Measurements from ENCODE around the gene KLHL13.

The KLHL13 gene

GRCh38 chrX:118000518-118000917 lies 116.1 kb downstream of the KLHL13 start:
- TF ChIP-seq CTCF (IDR thresholded peaks at IDR 0.05; ENCODE audit: control insufficient read depth, insufficient read depth, low read depth, low read length, missing control alignments) = no peak
- H3K4me3 ChIP-seq (ENCODE audit: control insufficient read depth, low read depth, low read length) = no peak overlapping the region
- DNase-seq (ENCODE audit: low read depth) = no peak

GRCh38 chrX:117998171-117998570 lies 118.4 kb downstream of the KLHL13 start:
- TF ChIP-seq CTCF (IDR thresholded peaks at IDR 0.05; ENCODE audit: control insufficient read depth, insufficient read depth, low read depth, low read length, missing control alignments) = no peak
- no peak for DNase-seq (ENCODE audit: low read depth)
- H3K4me3 ChIP-seq (ENCODE audit: control insufficient read depth, low read depth, low read length) = no peak overlapping the region

GRCh38 chrX:117996918-117997480 lies 119.6 kb downstream of the KLHL13 start:
- no peak for DNase-seq (ENCODE audit: low read depth)
- H3K4me3 ChIP-seq (ENCODE audit: control insufficient read depth, low read depth, low read length) = no peak overlapping the region
- no peak for TF ChIP-seq CTCF (IDR thresholded peaks at IDR 0.05; ENCODE audit: control insufficient read depth, insufficient read depth, low read depth, low read length, missing control alignments)

- DNase-seq (ENCODE audit: low read depth) = no peak
- no peak overlapping the region for H3K4me3 ChIP-seq (ENCODE audit: control insufficient read depth, low read depth, low read length)
- no peak for TF ChIP-seq CTCF (IDR thresholded peaks at IDR 0.05; ENCODE audit: control insufficient read depth, insufficient read depth, low read depth, low read length, missing control alignments)
Observed at GRCh38 chrX:117996408-117996807, 120.2 kb downstream of the KLHL13 start.

DNA sequence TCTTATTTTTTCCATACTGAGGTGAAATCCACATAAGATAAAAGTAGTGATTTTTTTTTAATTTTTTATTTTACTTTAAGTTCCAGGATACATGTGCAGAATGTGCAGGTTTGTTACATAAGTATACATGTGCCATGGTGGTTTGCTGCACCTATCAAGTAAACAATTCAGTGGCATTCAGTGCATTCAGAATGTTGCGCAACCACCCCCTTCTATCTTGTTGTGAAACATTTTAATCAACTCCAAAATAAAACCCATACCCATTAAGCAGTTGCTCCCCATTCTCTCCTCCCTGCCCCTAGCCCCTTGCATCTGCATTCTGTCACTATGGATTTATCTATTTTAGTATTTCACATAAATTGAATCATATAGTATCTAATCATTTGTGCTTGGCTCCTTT lies 121.2 kb downstream of the KLHL13 start:
- no peak for TF ChIP-seq CTCF (IDR thresholded peaks at IDR 0.05; ENCODE audit: control insufficient read depth, insufficient read depth, low read depth, low read length, missing control alignments)
- H3K4me3 ChIP-seq (ENCODE audit: control insufficient read depth, low read depth, low read length) = no peak overlapping the region
- DNase-seq (ENCODE audit: low read depth) = no peak

GRCh38 chrX:117992192-117992723 lies 124.4 kb downstream of the KLHL13 start:
- no peak for TF ChIP-seq CTCF (IDR thresholded peaks at IDR 0.05; ENCODE audit: control insufficient read depth, insufficient read depth, low read depth, low read length, missing control alignments)
- no peak overlapping the region for H3K4me3 ChIP-seq (ENCODE audit: control insufficient read depth, low read depth, low read length)
- no peak for DNase-seq (ENCODE audit: low read depth)

Data from AG09309 (cell line).